AG20443 (cell line): Measurements from ENCODE around the gene ROBO1.
"Not testable (repeated sequence)": the region's sequence is repeated elsewhere in the genome, so short reads cannot be mapped to it uniquely, and the experiment has no call there.

Experiments
- DNase-seq: peaks from one replicate; pipeline ENCODE4 v3.0.0; 2012; ENCODE audit warnings: low spot score, mixed read lengths

ROBO1 gene

GRCh38 chr3:78911394-78911793 is 856.4 kb downstream of the ROBO1 start:
- no peak for DNase-seq

- DNase-seq: no peak
These were observed 859.6 kb downstream of the ROBO1 start for GRCh38 chr3:78908236-78908635.

- no peak for DNase-seq
These were observed 860.4 kb downstream of the ROBO1 start for GRCh38 chr3:78907367-78907766.

- no peak for DNase-seq
These were observed 860.9 kb downstream of the ROBO1 start for GRCh38 chr3:78906930-78907329.

- DNase-seq: no peak
These were observed 861.6 kb downstream of the ROBO1 start for GRCh38 chr3:78906245-78906644.

GRCh38 chr3:78905700-78906099 is 862.1 kb downstream of the ROBO1 start:
- DNase-seq: no peak

GRCh38 chr3:78901544-78901943 is 866.3 kb downstream of the ROBO1 start:
- DNase-seq: no peak

- DNase-seq: no peak
These were observed 866.9 kb downstream of the ROBO1 start for GRCh38 chr3:78900880-78901279.

GRCh38 chr3:78900426-78900825 is 867.4 kb downstream of the ROBO1 start:
- DNase-seq: no peak

GRCh38 chr3:78895528-78895927 is 872.3 kb downstream of the ROBO1 start:
- peak; percentile 20 for DNase-seq

- DNase-seq: no peak
These were observed 873.0 kb downstream of the ROBO1 start for GRCh38 chr3:78894787-78895186.

- DNase-seq: no peak
These were observed 874.6 kb downstream of the ROBO1 start for GRCh38 chr3:78893161-78893560.

- DNase-seq: no peak
These were observed 878.5 kb downstream of the ROBO1 start for GRCh38 chr3:78889348-78889747.

- no peak for DNase-seq
These were observed 879.2 kb downstream of the ROBO1 start for GRCh38 chr3:78888635-78889034.

- peak; percentile 8 for DNase-seq
These were observed 880.2 kb downstream of the ROBO1 start for GRCh38 chr3:78887547-78888011.

- peak; percentile 51 for DNase-seq
These were observed 880.8 kb downstream of the ROBO1 start for GRCh38 chr3:78887029-78887428.

GRCh38 chr3:78884567-78884966 is 883.2 kb downstream of the ROBO1 start:
- DNase-seq: not testable (repeated sequence)

GRCh38 chr3:78882251-78882650 is 885.5 kb downstream of the ROBO1 start:
- no peak for DNase-seq

- peak; percentile 25 for DNase-seq
These were observed 886.3 kb downstream of the ROBO1 start for GRCh38 chr3:78881501-78881900.

GRCh38 chr3:78880603-78881461 is 887.0 kb downstream of the ROBO1 start:
- DNase-seq: peak; percentile 48

- no peak for DNase-seq
These were observed 888.4 kb downstream of the ROBO1 start for GRCh38 chr3:78879295-78879860.

- no peak for DNase-seq
These were observed 889.0 kb downstream of the ROBO1 start for GRCh38 chr3:78878789-78879188.

- DNase-seq: peak; percentile 36
These were observed 889.8 kb downstream of the ROBO1 start for GRCh38 chr3:78878011-78878410.

- DNase-seq: no peak
These were observed 891.9 kb downstream of the ROBO1 start for GRCh38 chr3:78875851-78876250.
